SKM-1 treated with dmso at 0.1 percent for 144 hours (cell line): Measurements from ENCODE around the gene AFF1.

Source experiments
- DNase-seq: peaks from one replicate; lab custom pipeline; 2025; ENCODE audit not compliant: unreplicated experiment; lab: John Stamatoyannopoulos, UW

Gene AFF1

GRCh38 chr4:86947501-86948120 lies 12.8 kb downstream of the AFF1 start:
- DNase-seq = no peak

GRCh38 chr4:86948276-86948675 lies 13.5 kb downstream of the AFF1 start:
- no peak for DNase-seq

DNA sequence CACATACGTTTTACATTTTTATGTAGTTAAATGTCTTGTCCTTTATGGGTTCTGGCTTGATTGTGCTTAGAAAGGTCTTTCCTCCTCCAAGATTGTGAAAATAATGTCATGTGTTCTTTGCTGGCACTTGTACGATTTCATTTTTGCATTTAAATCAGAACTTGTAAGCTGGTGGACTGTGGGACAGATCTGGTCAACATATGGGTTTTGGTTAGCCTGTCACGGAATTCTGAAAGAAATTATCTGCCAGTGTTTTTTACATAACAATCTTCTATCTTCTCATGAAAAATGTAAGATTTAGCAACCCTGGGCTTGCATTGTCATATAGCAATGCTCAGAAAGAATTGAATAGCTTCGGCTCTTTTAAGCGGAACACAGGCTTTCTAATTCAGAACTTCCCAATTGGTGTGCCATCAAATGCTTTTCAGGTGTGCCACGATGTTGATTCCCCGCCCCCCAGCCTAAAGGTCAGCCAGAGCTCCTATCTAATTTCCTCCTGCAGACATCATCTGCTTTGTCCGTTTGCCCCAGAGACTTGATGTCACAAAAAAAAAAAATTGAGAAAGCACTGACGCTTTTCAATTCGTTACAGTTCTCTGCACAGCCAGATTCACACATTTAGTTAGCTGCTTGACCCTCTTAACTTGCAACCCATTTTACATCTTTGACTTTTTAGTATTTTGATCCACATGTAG lies 16.2 kb downstream of the AFF1 start:
- no peak for DNase-seq

GRCh38 chr4:86955888-86956451 lies 21.2 kb downstream of the AFF1 start:
- no peak for DNase-seq

GRCh38 chr4:86957215-86957614 lies 22.4 kb downstream of the AFF1 start:
- peak; percentile 66 for DNase-seq

- no peak for DNase-seq
Observed at GRCh38 chr4:86959588-86960500, 25.0 kb downstream of the AFF1 start.

DNA sequence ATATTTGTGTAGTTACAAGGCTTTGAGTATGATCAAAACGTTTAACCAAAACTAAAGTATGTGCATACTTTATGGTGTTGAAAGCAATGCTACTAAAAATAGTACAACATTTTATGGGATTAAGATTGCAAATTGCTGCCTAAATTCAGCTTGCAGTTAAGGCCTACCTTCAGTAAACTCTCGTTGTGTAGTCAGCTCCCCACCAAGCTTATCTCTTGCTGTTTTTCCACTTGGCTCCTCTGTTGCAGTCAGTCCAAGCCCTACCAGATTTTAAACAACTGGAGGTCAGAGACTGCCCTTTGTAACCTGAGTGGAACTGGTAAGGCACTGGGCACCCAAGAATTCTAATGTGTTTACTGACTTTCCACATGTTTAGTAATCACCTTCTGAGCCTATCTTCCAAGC lies 25.7 kb downstream of the AFF1 start:
- DNase-seq = no peak

- peak; percentile 73 for DNase-seq
Observed at GRCh38 chr4:86961116-86961515, 26.3 kb downstream of the AFF1 start.

DNA sequence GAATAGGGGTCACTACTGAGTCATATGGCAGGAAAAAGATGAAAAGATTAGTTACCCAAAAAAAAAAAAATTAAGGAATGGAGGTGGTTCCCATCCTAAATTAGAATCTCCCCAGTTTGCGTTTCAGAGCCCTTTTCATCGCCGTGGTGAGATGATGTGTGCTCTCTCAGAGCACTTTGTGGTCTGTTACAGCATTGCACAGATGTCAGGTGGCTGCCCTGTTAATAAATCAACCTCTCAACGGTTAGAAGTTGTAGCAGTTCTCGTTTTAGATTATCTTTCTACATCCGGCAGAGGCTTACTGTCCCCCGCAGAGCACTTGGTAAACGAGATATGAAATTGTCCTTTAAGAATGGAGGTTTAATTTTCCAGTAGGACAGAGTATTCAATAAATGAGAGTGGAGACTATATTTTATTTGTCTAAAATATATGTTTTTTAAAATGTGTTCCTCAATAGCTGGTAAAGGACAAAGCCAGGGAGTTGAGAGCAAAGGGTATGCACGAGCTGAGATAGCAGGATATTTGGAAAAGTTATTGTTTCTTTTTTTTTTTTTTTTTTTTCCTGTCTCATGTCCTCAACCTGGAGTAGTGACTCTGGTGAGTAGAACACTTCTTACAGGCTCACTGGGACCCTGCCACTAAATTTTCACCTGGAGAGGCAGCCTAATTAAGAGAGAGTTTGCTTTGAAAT lies 26.9 kb downstream of the AFF1 start:
- peak; percentile 89 for DNase-seq

- DNase-seq = no peak
Observed at GRCh38 chr4:86963697-86964096, 28.9 kb downstream of the AFF1 start.

DNA sequence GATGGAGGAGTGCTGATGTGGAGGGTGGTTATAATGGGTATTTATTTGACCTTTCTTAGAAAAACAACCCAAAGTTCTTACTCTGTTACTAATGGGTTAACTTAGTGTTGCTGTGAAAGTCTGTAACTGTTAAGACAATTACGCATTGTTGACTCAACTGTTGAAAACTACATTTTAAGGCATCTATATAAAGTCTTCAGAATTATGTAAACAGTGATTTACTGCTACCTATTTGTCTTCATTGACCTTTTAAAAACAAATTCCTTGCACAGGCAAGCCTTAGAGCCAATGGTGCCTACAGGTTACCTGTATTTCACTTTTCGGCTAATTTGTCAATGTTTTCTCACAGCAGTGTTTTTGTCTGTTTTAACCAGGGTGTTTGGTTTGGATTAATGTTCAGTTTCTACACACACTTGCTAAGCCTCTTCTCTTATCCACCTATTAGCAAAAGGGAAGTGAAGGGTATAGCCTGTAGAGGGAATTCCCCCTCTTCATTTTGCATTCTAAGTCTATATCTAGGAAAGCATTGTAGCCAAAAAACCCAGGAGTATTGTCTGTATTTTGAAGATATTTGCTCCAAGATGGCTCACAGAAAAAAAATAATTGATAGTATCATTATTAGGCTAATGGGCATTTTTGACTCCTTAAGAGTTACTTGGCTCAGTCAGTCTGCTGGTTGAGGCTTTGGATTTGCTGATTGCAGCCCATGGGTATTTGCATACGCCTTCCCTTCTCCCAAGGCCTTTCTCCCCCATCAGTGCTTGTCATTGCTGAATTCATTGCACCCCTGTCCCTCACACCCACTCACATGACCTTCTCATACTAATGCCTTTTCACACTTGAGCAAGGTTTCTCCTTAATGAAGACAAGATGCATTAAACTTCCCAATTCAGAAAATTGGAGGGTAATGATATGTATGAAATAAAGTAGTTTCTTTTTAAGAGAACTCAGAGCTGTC lies 30.5 kb downstream of the AFF1 start:
- DNase-seq = no peak

DNA sequence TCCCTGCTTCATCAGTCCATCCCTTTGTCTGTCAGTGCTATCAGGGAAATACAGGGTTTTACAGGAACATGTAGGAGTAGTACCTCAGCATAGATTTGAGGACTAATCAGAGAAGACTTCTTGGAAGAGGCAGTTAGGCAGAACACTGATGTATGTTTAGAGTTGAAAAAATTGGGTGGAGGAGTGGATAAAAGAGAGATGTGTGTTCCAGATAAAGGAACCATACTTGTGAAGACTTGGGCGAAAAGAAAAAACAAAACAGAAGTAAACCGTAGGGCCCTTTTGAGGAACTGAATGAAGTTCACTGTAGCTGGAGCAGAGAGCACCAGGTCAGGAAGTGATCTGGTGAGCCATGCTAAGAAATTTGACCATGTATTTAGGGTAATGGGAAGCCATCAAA lies 32.3 kb downstream of the AFF1 start:
- DNase-seq = peak; percentile 62

- no peak for DNase-seq
Observed at GRCh38 chr4:86967798-86968197, 33.0 kb downstream of the AFF1 start.

DNA sequence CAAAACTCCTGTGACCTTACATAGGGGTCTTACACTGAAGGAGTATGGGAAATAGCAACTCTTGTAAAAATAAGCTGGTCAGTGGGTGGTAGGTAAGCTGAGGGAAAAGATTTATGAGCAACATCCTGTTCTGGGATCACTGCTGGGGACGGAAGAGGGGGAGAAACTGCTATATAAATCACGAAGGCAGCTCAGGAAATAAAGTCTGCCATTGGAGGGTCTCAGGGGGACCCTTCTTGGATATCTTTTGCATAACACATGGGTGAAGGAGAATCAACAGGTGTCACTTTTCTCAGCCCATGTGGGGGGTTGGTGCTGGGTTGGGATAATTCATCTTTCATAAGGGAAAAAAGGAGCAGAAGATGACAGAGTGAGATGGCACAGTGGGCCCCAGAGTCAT lies 33.7 kb downstream of the AFF1 start:
- no peak for DNase-seq

- no peak for DNase-seq
Observed at GRCh38 chr4:86970447-86971354, 35.9 kb downstream of the AFF1 start.

DNA sequence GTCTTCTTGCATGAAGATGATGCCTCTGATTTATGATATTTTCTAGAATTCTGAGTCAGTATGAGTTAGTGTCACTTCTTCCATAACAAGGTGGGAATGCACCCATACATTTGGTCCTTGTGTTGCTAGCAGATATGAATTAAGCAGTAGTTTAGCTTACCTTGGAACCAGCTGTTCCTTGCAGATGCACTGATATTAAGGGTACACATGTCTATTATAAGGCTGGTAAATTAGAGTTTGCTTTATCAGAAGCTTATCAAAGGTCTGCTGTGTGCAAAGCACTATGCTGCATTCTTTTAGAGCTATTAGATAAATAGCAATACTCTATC lies 36.5 kb downstream of the AFF1 start:
- DNase-seq = no peak

DNA sequence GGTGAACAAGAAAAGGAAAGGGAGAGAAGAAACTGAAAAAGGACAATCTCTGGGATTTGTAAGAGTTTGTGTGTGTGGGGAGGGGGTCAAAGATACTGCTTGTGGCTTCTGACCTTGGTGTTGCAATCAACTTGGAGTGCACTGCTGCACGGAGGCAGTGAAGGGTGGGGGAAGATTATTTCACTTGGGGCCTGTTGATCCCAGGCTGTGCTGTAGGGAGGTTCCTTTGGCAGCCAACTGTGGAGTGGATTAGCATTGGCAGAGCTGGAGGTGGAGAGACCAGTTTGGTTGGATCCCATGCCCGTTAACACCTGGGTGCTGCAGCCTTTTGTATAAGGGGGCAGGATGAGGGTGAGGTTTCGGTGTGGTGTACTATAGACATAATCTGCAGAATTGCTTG lies 38.2 kb downstream of the AFF1 start:
- peak; percentile 80 for DNase-seq

DNA sequence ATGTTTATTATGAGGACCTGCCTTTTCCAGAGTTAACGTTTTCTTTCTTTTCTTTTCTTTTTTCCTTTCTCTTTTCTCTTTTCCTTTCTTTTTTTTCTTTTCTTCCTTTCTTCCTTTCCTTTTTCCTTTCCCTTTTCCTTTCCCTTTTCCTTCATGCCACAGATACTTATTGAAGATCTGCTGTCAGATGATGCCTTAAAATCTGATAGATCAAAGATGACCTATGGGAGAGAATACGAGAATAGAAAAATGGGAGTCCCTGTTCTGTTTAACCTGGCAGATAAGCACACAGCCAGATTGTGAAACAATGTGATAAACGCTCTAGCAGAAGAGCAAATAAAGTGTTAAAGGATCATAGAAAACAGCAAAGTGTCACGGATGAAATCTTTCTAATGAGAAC lies 38.9 kb downstream of the AFF1 start:
- DNase-seq = no peak

DNA sequence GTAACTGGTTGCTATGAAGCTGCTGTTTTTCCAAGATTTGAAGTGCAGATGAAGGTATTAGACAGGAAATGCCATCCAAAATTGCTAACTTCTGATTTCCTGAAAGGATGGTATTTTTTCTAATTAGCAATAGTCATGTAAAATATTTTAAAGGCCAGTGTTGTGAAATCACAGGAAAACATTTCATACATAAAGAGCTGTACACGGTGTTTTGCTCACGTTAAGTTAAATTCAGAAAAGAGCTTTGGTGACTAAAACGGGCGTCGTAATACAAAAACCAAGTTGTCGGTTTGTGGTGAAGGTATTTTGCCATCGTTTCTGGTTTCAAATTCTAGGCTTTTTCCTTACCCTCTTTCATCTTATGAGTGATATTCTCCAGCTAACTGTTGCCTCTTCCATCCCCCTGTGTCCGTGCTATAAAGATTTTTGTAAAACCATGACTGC lies 39.8 kb downstream of the AFF1 start:
- DNase-seq = peak; percentile 55
